H1 (cell line): Measurements from ENCODE around the gene PDHX. TPM values are rescaled to one million over a fixed set of nuclear protein-coding genes. Genes with fewer than 3 reads are reported as not detected.

Experiments
- CTCF ChIA-PET: fragments of 300-600 bp; sonication (Branson Sonifier 250); formaldehyde crosslinking; loops from one replicate; lab custom pipeline; 2021; ENCODE audit not compliant: partially characterized antibody; lab: Charles Lee
- POLR2A ChIA-PET: fragments of 300-600 bp; sonication (Branson Sonifier 250); formaldehyde crosslinking; loops from one replicate; lab custom pipeline; 2021; ENCODE audit warnings: inconsistent platforms; ENCODE audit not compliant: partially characterized antibody; lab: Charles Lee
- DNase-seq, 2 experiments: peaks; one replicate each; pipeline versions ENCODE4 v3.0.0 to v3.0.0-alpha.2; 2010 to 2022; ENCODE audit warnings: low spot score in 2 of 2, low read depth in 1 of 2, mixed read lengths in 1 of 2
- FAIRE-seq: peaks from 2 replicates; lab custom pipeline; 2011; peaks lifted over from hg19 to GRCh38; lab: Jason Lieb, UNC
- H2AFZ ChIP-seq: 2 replicates; pipeline ENCODE4 v1.8.1; 2012; ENCODE audit warnings: low read length, inconsistent platforms
- H2AK5ac ChIP-seq: 2 replicates; pipeline ENCODE4 v1.6.1; 2013; ENCODE audit warnings: low read depth, low read length
- H2BK120ac ChIP-seq: replicated peaks from 2 replicates; pipeline ENCODE3; 2013; ENCODE audit warnings: low read depth, low read length, inconsistent platforms
- H2BK12ac ChIP-seq: 2 replicates; pipeline ENCODE4 v1.6.1; 2013; ENCODE audit warnings: low read depth, low read length
- H2BK15ac ChIP-seq: 2 replicates; pipeline ENCODE4 v1.6.1; 2013; ENCODE audit warnings: low read length
- H2BK20ac ChIP-seq: 2 replicates; pipeline ENCODE4 v1.6.1; 2013; ENCODE audit warnings: low read length
- H2BK5ac ChIP-seq: 2 replicates; pipeline ENCODE4 v1.6.1; 2013; ENCODE audit warnings: low read depth, low read length
- H3K14ac ChIP-seq: 2 replicates; pipeline ENCODE4 v1.6.1; 2013; ENCODE audit warnings: inconsistent platforms; ENCODE audit not compliant: insufficient read length
- H3K18ac ChIP-seq: 2 replicates; pipeline ENCODE4 v1.6.1; 2013; ENCODE audit warnings: low read length; ENCODE audit errors: extremely low read depth
- H3K23ac ChIP-seq: 2 replicates; pipeline ENCODE4 v1.6.1; 2013; ENCODE audit warnings: inconsistent platforms; ENCODE audit not compliant: insufficient read length
- H3K23me2 ChIP-seq: 2 replicates; pipeline ENCODE4 v1.6.1; 2013; ENCODE audit warnings: low read depth, low read length
- H3K27ac ChIP-seq: 2 replicates; pipeline ENCODE4 v1.6.1; 2011; ENCODE audit warnings: low read depth, low read length, inconsistent platforms
- H3K27me3 ChIP-seq, 4 experiments: replicated peaks in 1 of 4; 1 replicate in 1 of 4; 2 replicates in 3 of 4; pipeline versions ENCODE4 v1.6.1 to v1.8.1; 2011 to 2013; ENCODE audit warnings: low read length in 3 of 4, mild to moderate bottlenecking in 3 of 4, inconsistent platforms in 2 of 4, mixed read lengths in 2 of 4, moderate library complexity in 1 of 4; ENCODE audit not compliant: control insufficient read depth in 3 of 4, insufficient read depth in 3 of 4; ENCODE audit errors: extremely low read depth in 1 of 4
- H3K36me3 ChIP-seq, 4 experiments: 2 replicates each; pipeline versions ENCODE4 v1.6.1 to v1.8.1; 2011 to 2013; ENCODE audit warnings: mild to moderate bottlenecking in 4 of 4, low read length in 3 of 4, moderate library complexity in 2 of 4, control low read depth in 1 of 4, inconsistent platforms in 1 of 4; ENCODE audit not compliant: insufficient read depth in 4 of 4, control insufficient read depth in 2 of 4
- H3K4ac ChIP-seq: replicated peaks from 2 replicates; pipeline ENCODE3; 2013; ENCODE audit warnings: low read length, low read depth, mixed read lengths, inconsistent platforms; ENCODE audit not compliant: insufficient read length
- H3K4me1 ChIP-seq, 4 experiments: replicated peaks in 1 of 4; 1 replicate in 1 of 4; 2 replicates in 3 of 4; pipeline versions ENCODE4 v1.6.1 to v1.8.1; 2011 to 2013; ENCODE audit warnings: low read length in 3 of 4, inconsistent platforms in 2 of 4, mixed read lengths in 1 of 4; ENCODE audit not compliant: insufficient read depth in 4 of 4, control insufficient read depth in 3 of 4
- H3K4me2 ChIP-seq, 2 experiments: 2 replicates each; pipeline versions ENCODE4 v1.6.1 to v1.8.1; 2011 to 2013; ENCODE audit warnings: low read depth in 2 of 2, low read length in 2 of 2, control low read depth in 1 of 2, inconsistent platforms in 1 of 2, mild to moderate bottlenecking in 1 of 2; ENCODE audit not compliant: insufficient read depth in 1 of 2
- H3K4me3 ChIP-seq, 4 experiments: fragments of 200-600, 300-600 bp in 1 of 4; sonication (generic), shearing (Covaris generic), sonication (Bioruptor Twin) in 1 of 4; 2 replicates each; pipeline versions ENCODE4 v1.5.1 to v1.8.1; 2011 to 2016; ENCODE audit warnings: low read length in 4 of 4, low read depth in 3 of 4, control low read depth in 2 of 4, inconsistent platforms in 2 of 4, mild to moderate bottlenecking in 2 of 4, mixed read lengths in 1 of 4, moderate library complexity in 1 of 4; ENCODE audit not compliant: insufficient read depth in 2 of 4; ENCODE audit errors: extremely low read depth in 1 of 4
- H3K56ac ChIP-seq: replicated peaks from 2 replicates; pipeline ENCODE3; 2013; ENCODE audit warnings: low read depth, mild to moderate bottlenecking, mixed read lengths, low read length, inconsistent platforms; ENCODE audit not compliant: insufficient read length
- H3K79me1 ChIP-seq: 2 replicates; pipeline ENCODE4 v1.6.1; 2013; ENCODE audit warnings: low read depth, low read length, control low read depth
- H3K79me2 ChIP-seq, 2 experiments: 2 replicates each; pipeline versions ENCODE4 v1.6.1 to v1.8.1; 2012 to 2013; ENCODE audit warnings: low read length in 2 of 2, mild to moderate bottlenecking in 2 of 2, inconsistent platforms in 1 of 2; ENCODE audit not compliant: insufficient read depth in 2 of 2, control insufficient read depth in 1 of 2
- H3K9ac ChIP-seq, 4 experiments: replicated peaks in 1 of 4; 1 replicate in 1 of 4; 2 replicates in 3 of 4; pipeline versions ENCODE4 v1.6.1 to v1.8.1; 2011 to 2013; ENCODE audit warnings: low read depth in 3 of 4, low read length in 3 of 4, control low read depth in 2 of 4, mild to moderate bottlenecking in 2 of 4, moderate library complexity in 2 of 4, inconsistent platforms in 1 of 4; ENCODE audit errors: extremely low read depth in 1 of 4
- H3K9me3 ChIP-seq, 2 experiments: 2 replicates each; pipeline versions ENCODE4 v1.6.1 to v1.8.1; 2012 to 2013; ENCODE audit warnings: mild to moderate bottlenecking in 2 of 2, moderate library complexity in 2 of 2, control low read depth in 1 of 2, inconsistent platforms in 1 of 2, low read depth in 1 of 2, low read length in 1 of 2, mixed read lengths in 1 of 2; ENCODE audit not compliant: insufficient read depth in 2 of 2
- H4K20me1 ChIP-seq, 2 experiments: replicated peaks in 1 of 2; 2 replicates each; pipeline versions ENCODE3 to v1.8.1; 2011 to 2013; ENCODE audit warnings: inconsistent platforms in 2 of 2, low read length in 2 of 2, mild to moderate bottlenecking in 1 of 2; ENCODE audit not compliant: insufficient read depth in 2 of 2, control insufficient read depth in 1 of 2
- H4K5ac ChIP-seq: 2 replicates; pipeline ENCODE4 v1.6.1; 2013; ENCODE audit warnings: low read length, low read depth, mixed read lengths, inconsistent platforms; ENCODE audit not compliant: insufficient read length
- H4K8ac ChIP-seq: 2 replicates; pipeline ENCODE4 v1.8.0; 2013; ENCODE audit warnings: mild to moderate bottlenecking, moderate library complexity, low read length, inconsistent platforms; ENCODE audit not compliant: insufficient read depth; ENCODE audit errors: extremely low read depth
- H4K91ac ChIP-seq: replicated peaks from 2 replicates; pipeline ENCODE3; 2013; ENCODE audit warnings: low read length, mixed read lengths, inconsistent platforms; ENCODE audit not compliant: insufficient read length
- CBX5 ChIP-seq: fragments of 300-800, 300-1000 bp; sonication (generic); IDR thresholded peaks from 2 replicates; pipeline ENCODE4 v1.7.1; 2016; ENCODE audit warnings: antibody characterized with exemption, low read length, low read depth
- CHD1 ChIP-seq: IDR thresholded peaks from 2 replicates; pipeline ENCODE4 v1.6.1; 2012; ENCODE audit warnings: low read depth, low read length, improper control_type of control experiment
- CHD2 ChIP-seq: IDR thresholded peaks from 2 replicates; pipeline ENCODE4 v1.6.1; 2012; ENCODE audit warnings: low read length, improper control_type of control experiment
- EP300 ChIP-seq, 2 experiments: IDR thresholded peaks; 1 replicate in 1 of 2; 2 replicates in 1 of 2; pipeline ENCODE4 v1.6.1; 2011 to 2012; ENCODE audit warnings: low read depth in 2 of 2, low read length in 2 of 2, mild to moderate bottlenecking in 2 of 2, borderline replicate concordance in 1 of 2, inconsistent platforms in 1 of 2, moderate library complexity in 1 of 2
- EZH2 ChIP-seq: fragments of 200-600 bp; sonication (generic); IDR thresholded peaks from 2 replicates; pipeline ENCODE4 v1.7.1; 2012; ENCODE audit warnings: low read depth, mild to moderate bottlenecking, moderate library complexity, low read length, inconsistent platforms; ENCODE audit not compliant: severe bottlenecking
- FOSL1 ChIP-seq: IDR thresholded peaks from 2 replicates; pipeline ENCODE4 v1.6.1; 2011; ENCODE audit warnings: mild to moderate bottlenecking, low read depth, low read length, moderate library complexity; ENCODE audit not compliant: insufficient read depth
- GABPA ChIP-seq: IDR thresholded peaks from 2 replicates; pipeline ENCODE4 v1.6.1; 2011; ENCODE audit warnings: mild to moderate bottlenecking, low read length, moderate library complexity, borderline replicate concordance; ENCODE audit not compliant: insufficient read depth
- GTF2F1 ChIP-seq: IDR thresholded peaks from 2 replicates; pipeline ENCODE4 v1.6.1; 2012; ENCODE audit warnings: low read depth, low read length, improper control_type of control experiment, borderline replicate concordance
- KDM1A ChIP-seq: fragments of 200-600, 300-600 bp; sonication (generic); IDR thresholded peaks from 2 replicates; pipeline ENCODE4 v1.7.1; 2016; ENCODE audit warnings: mild to moderate bottlenecking, low read length, borderline replicate concordance
- MAFK ChIP-seq: IDR thresholded peaks from 2 replicates; pipeline ENCODE4 v1.6.1; 2012; ENCODE audit warnings: low read depth, mild to moderate bottlenecking, improper control_type of control experiment, low read length
- PHF8 ChIP-seq: fragments of 200-600 bp; sonication (generic); conservative IDR thresholded peaks from 2 replicates; pipeline ENCODE4 v1.7.1; 2012; ENCODE audit warnings: low read depth, mild to moderate bottlenecking, inconsistent platforms, low read length, moderate library complexity
- SP1 ChIP-seq: IDR thresholded peaks from 2 replicates; pipeline ENCODE4 v1.6.1; 2011; ENCODE audit warnings: low read depth, low read length
- SP4 ChIP-seq: IDR thresholded peaks from 2 replicates; pipeline ENCODE4 v1.6.1; 2012; ENCODE audit warnings: low read length, inconsistent platforms
- TAF1 ChIP-seq: IDR thresholded peaks from 2 replicates; pipeline ENCODE4 v1.6.1; 2011; ENCODE audit warnings: mild to moderate bottlenecking, low read depth, low read length
- YY1 ChIP-seq: IDR thresholded peaks from 2 replicates; pipeline ENCODE4 v1.6.1; 2011; ENCODE audit warnings: low read depth, mild to moderate bottlenecking, low read length
- WGBS, 2 experiments: shearing (Covaris generic) in 1 of 2; methylation state at CpG; one replicate each; pipeline versions ENCODE4 v1.1.6 to v1.1.7; 2013 to 2015; ENCODE audit warnings: low lambda C conversion rate in 2 of 2, mixed read lengths in 2 of 2, inconsistent platforms in 1 of 2, low coverage in 1 of 2, missing lambda C conversion rate in 1 of 2; ENCODE audit not compliant: insufficient replicate concordance in 2 of 2, insufficient coverage in 1 of 2, insufficient read length in 1 of 2; ENCODE audit errors: extremely low coverage in 1 of 2, missing lambda C conversion rate in 1 of 2; 5-methylcytosine and 5-hydroxymethylcytosine counted together
- polyA plus RNA-seq, 7 experiments: library from polyadenylated mRNA; depleted of rRNA in 3 of 7; stranded (reverse) in 5 of 7; unstranded in 2 of 7; fragments of >200 nt in 5 of 7; fragments of 200-250 nt in 2 of 7; gene quantifications; 1 replicate in 5 of 7; 2 replicates in 1 of 7; 4 replicates in 1 of 7; pipeline versions ENCODE4 v1.2.1 to v1.2.3, GENCODE V29; 2011 to 2013; ENCODE audit warnings: missing spikeins in 2 of 7, mixed read lengths in 2 of 7
- total RNA-seq: library from RNA; stranded (reverse); fragmentation: NEBNext Ultra II Directional; extraction: Animal tissue kit (Norgen Biotek cat#: 25700); gene quantifications from 2 replicates; pipeline ENCODE4 v1.2.1, GENCODE V29; 2021

PDHX gene
- total and polyA plus RNA-seq, 2 of the 8 experiments (the other 6 are each of a cell fraction or from before 2014, with no cell fraction given) = 12.4 to 51.9 TPM

GRCh38 chr11:34910817-34911216, 5.6 kb upstream of the PDHX start:
- CTCF ChIA-PET = interaction anchor here (0.8 to 1.4 kb wide), 4 partner anchors 9 to 16 kb away, joined by 3 to 4 read pairs (median 3); no protein-coding TSS in a partner anchor
- peaks cover 0 to 21% of the 10 kb centered on the region in 2 experiments; a peak in 2 of 4 replicates for H3K79me2 ChIP-seq
- H4K8ac ChIP-seq = no peak overlapping the region
- H3K23me2 ChIP-seq = peaks cover 4% of the 10 kb centered on the region
- H3K4me1 ChIP-seq = peaks cover 0 to 9% (median 3%) of the 10 kb centered on the region in 4 experiments; a peak in 3 of 7 replicates
- no peak for FAIRE-seq
- no peak overlapping the region for H3K9ac ChIP-seq
- POLR2A ChIA-PET = no interaction called here
- H4K91ac ChIP-seq = no peak overlapping the region
- DNase-seq = no peak
- peaks cover 6% of the 10 kb centered on the region for H3K79me1 ChIP-seq
- no peak overlapping the region for H2BK20ac ChIP-seq
- H4K20me1 ChIP-seq = no peaks in the 10 kb centered on the region
- H3K27ac ChIP-seq = no peak overlapping the region
- no peaks in the 10 kb centered on the region for H3K9me3 ChIP-seq
- no peak overlapping the region for H3K14ac ChIP-seq
- H2BK12ac ChIP-seq = no peak overlapping the region
- H2AK5ac ChIP-seq = no peak overlapping the region
- no peak overlapping the region for H3K18ac ChIP-seq
- H2AFZ ChIP-seq = no peak overlapping the region
- no peak overlapping the region for H2BK15ac ChIP-seq
- H3K4me2 ChIP-seq = no peak overlapping the region
- no peak overlapping the region for H3K4me3 ChIP-seq
- H2BK120ac ChIP-seq = no peak overlapping the region
- no peak overlapping the region for H3K23ac ChIP-seq
- H3K27me3 ChIP-seq = no peaks in the 10 kb centered on the region
- H3K56ac ChIP-seq = no peak overlapping the region
- H3K36me3 ChIP-seq = peaks cover 0 to 4% (median 0%) of the 10 kb centered on the region in 4 experiments; a peak in 1 of 8 replicates
- 94% methylated on average over 1 of the region's 1 CpG; no CpG with 5 or more reads in 1 of the 2 experiments for WGBS, 2 experiments
- H2BK5ac ChIP-seq = no peak overlapping the region
- H4K5ac ChIP-seq = no peak overlapping the region
- H3K4ac ChIP-seq = no peak overlapping the region
- TF ChIP-seq EP300 (IDR thresholded peaks at IDR 0.05; ENCODE audit: borderline replicate concordance in 1 of 2, low read depth in 2 of 2, low read length in 2 of 2) (no peak), FOSL1 (no peak), KDM1A (no peak), GTF2F1 (no peak), SP1 (no peak), GABPA (no peak), SP4 (no peak), CHD2 (no peak), TAF1 (no peak), PHF8 (no peak), CBX5 (no peak), MAFK (no peak), YY1 (no peak), CHD1 (no peak), EZH2 (no peak)
